ENCODE data around the gene U2AF2. TPM values are rescaled to one million over a fixed set of nuclear protein-coding genes. Genes with fewer than 3 reads are reported as not detected.

The U2AF2 gene
- polyA plus RNA-seq, 3 donors, result 5.3 to 166 (median 5.4) TPM

DNA sequence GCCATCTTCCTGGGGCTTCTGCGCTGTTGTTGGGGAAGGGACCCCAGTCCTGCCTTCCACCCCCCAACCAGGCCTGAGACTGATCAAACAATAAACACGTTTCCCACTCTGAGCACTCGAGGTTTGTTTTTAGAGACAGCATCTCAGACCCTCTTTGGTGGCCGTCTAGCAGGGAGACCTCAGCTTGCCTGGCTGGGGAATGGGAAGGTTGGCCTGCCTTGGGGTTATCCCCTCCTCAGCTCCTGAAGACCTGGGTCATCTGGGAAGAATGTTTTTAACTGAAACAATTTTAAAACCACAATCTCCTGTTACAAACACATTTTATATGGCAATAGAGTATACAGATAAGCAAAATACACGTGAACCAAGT lies 9.3 kb upstream of the U2AF2 start:
- no peak overlapping the region for H2AFZ ChIP-seq (ENCODE audit: insufficient read depth, low read depth, low read length, poor library complexity, severe bottlenecking)
- TF ChIP-seq, protein P1, sequence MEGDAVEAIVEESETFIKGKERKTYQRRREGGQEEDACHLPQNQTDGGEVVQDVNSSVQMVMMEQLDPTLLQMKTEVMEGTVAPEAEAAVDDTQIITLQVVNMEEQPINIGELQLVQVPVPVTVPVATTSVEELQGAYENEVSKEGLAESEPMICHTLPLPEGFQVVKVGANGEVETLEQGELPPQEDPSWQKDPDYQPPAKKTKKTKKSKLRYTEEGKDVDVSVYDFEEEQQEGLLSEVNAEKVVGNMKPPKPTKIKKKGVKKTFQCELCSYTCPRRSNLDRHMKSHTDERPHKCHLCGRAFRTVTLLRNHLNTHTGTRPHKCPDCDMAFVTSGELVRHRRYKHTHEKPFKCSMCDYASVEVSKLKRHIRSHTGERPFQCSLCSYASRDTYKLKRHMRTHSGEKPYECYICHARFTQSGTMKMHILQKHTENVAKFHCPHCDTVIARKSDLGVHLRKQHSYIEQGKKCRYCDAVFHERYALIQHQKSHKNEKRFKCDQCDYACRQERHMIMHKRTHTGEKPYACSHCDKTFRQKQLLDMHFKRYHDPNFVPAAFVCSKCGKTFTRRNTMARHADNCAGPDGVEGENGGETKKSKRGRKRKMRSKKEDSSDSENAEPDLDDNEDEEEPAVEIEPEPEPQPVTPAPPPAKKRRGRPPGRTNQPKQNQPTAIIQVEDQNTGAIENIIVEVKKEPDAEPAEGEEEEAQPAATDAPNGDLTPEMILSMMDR (IDR thresholded peaks at IDR 0.05), result no peak
- H3K4me1 ChIP-seq (ENCODE audit: control insufficient read depth in 1 of 2, insufficient read depth in 2 of 2, low read length in 2 of 2), result peaks cover 56 to 65% of the 10 kb centered on the region in 2 donors
- H3K9me3 ChIP-seq (replicated peaks in 1 of 2; ENCODE audit: control insufficient read depth in 1 of 2, insufficient read depth in 1 of 2, low read length in 2 of 2), result no peaks in the 10 kb centered on the region
- H3K36me3 ChIP-seq (replicated peaks in 1 of 2; ENCODE audit: control insufficient read depth in 1 of 2, insufficient read depth in 2 of 2, low read length in 2 of 2), result peaks cover 11 to 13% of the 10 kb centered on the region in 2 donors
- intact Hi-C loops (cut with micrococcal nuclease), result no loop called here
- peak overlapping the region in 2 of 7 donors; percentile 7 to 23 for H3K27ac Mint-ChIP-seq
- peaks cover 0 to 7% (median 3%) of the 10 kb centered on the region in 7 donors for H3K9me3 Mint-ChIP-seq
- H3K27ac ChIP-seq (ENCODE audit: low read depth in 1 of 2, low read length in 2 of 2), result no peak overlapping the region
- H3K4me1 Mint-ChIP-seq, result peaks cover 57% of the 10 kb centered on the region
- peaks cover 0 to 5% of the 10 kb centered on the region in 2 donors for H3K27me3 ChIP-seq (ENCODE audit: control insufficient read depth in 2 of 2, insufficient read depth in 2 of 2, low read length in 2 of 2)
- WGBS (ENCODE audit: insufficient coverage), result 100% methylated on average over 2 of the region's 5 CpGs
- H3K79me2 ChIP-seq (ENCODE audit: insufficient read depth, low read length), result peaks cover 31% of the 10 kb centered on the region
- no peak overlapping the region for H3K4me3 Mint-ChIP-seq
- peaks cover 10% of the 10 kb centered on the region for H4K20me1 ChIP-seq (ENCODE audit: insufficient read depth, low read length)
- no peak for DNase-seq
- no peak overlapping the region for H3K9ac ChIP-seq (ENCODE audit: insufficient read depth, low read length, poor library complexity, severe bottlenecking)
- no peak overlapping the region for H3K4me3 ChIP-seq (replicated peaks in 1 of 3; ENCODE audit: low read depth in 2 of 3, low read length in 3 of 3)
- no peak overlapping the region for H3K4me2 ChIP-seq (replicated peaks; ENCODE audit: extremely low read depth, low read length, poor library complexity, severe bottlenecking)
- H3K27me3 Mint-ChIP-seq (ENCODE audit: low read depth in 3 of 3), result peaks cover 8 to 31% (median 19%) of the 10 kb centered on the region in 3 donors
- peaks cover 10 to 25% of the 10 kb centered on the region in 2 donors for H3K36me3 Mint-ChIP-seq

DNA sequence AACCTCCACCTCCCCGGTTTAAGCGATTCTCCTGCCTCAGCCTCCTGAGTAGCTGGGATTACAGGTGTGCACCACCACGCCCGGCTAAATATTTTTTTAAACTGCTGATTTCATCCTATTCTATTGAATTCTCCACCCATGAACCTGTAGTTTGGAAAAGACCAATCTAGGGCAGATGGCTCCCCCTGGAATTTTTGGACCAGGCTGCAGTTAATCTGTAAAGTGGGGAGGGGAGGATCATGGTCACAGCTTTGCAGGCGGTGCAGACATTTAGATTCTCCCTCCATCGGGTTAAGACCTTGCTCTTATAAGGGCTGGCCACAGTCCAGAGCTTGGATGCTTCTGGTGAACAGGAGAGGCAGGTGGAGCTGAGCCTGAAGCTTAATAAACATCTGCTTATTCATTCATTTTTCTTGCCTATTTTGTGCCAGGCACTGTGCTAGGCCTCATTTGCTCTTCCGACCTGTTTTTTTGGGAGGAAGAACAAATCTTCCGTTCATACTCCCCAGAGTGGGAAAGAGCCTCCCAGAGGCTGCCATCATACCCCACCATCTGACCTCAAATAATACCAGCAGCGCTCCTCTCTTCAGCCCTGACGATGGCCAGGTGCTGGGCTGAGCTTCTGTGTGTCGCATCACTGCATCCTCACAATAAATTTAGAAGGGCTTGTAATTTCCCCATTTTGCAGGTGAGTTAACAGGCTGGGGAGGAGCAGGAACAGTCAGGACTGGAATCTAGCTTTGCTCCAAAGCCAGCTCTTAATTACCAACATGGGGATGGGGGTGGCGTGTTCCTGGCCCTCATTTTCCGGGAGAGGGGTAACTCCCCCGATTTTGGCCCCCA lies 7.7 kb upstream of the U2AF2 start:
- H3K36me3 Mint-ChIP-seq, result peaks cover 10 to 28% of the 10 kb centered on the region in 2 donors
- 93% methylated on average over 3 of the region's 14 CpGs for WGBS (ENCODE audit: insufficient coverage)
- H3K27me3 Mint-ChIP-seq (ENCODE audit: low read depth in 3 of 3), result peaks cover 7 to 23% (median 15%) of the 10 kb centered on the region in 3 donors
- intact Hi-C loops (cut with micrococcal nuclease), result no loop called here
- peak overlapping the region; percentile 86 to 91 for H3K4me3 Mint-ChIP-seq
- TF ChIP-seq, protein P1 (IDR thresholded peaks at IDR 0.05), result no peak
- H3K27ac Mint-ChIP-seq, result peak overlapping the region in 1 of 7 donors; percentile 23
- H3K9me3 Mint-ChIP-seq, result peaks cover 0 to 6% (median under 1%) of the 10 kb centered on the region in 7 donors
- Histone ChIP-seq H2AFZ (ENCODE audit: insufficient read depth, low read depth, low read length, poor library complexity, severe bottlenecking) (peak overlapping the region; percentile 88), H3K9ac (ENCODE audit: insufficient read depth, low read length, poor library complexity, severe bottlenecking) (peak overlapping the region; percentile 65), H3K79me2 (ENCODE audit: insufficient read depth, low read length) (peaks cover 28% of the 10 kb centered on the region), H3K36me3 (replicated peaks in 1 of 2; ENCODE audit: control insufficient read depth in 1 of 2, insufficient read depth in 2 of 2, low read length in 2 of 2) (peaks cover 11 to 13% of the 10 kb centered on the region in 2 donors), H3K9me3 (replicated peaks in 1 of 2; ENCODE audit: control insufficient read depth in 1 of 2, insufficient read depth in 1 of 2, low read length in 2 of 2) (no peaks in the 10 kb centered on the region), H3K4me1 (ENCODE audit: control insufficient read depth in 1 of 2, insufficient read depth in 2 of 2, low read length in 2 of 2) (peaks cover 44 to 51% of the 10 kb centered on the region in 2 donors), H3K27ac (ENCODE audit: low read depth in 1 of 2, low read length in 2 of 2) (no peak overlapping the region), H3K4me2 (replicated peaks; ENCODE audit: extremely low read depth, low read length, poor library complexity, severe bottlenecking) (peak overlapping the region; percentile 92), H3K4me3 (replicated peaks in 1 of 3; ENCODE audit: low read depth in 2 of 3, low read length in 3 of 3) (peak overlapping the region; percentile 46 to 83 (median 61)), H4K20me1 (ENCODE audit: insufficient read depth, low read length) (peaks cover 10% of the 10 kb centered on the region), H3K27me3 (ENCODE audit: control insufficient read depth in 2 of 2, insufficient read depth in 2 of 2, low read length in 2 of 2) (peaks cover 0 to 4% of the 10 kb centered on the region in 2 donors)
- H3K4me1 Mint-ChIP-seq, result peaks cover 47% of the 10 kb centered on the region
- DNase-seq, result no peak

Data from CD14-positive monocyte (primary cell).